ENCODE data around the gene ANKRD63. TPM values are rescaled to one million over a fixed set of nuclear protein-coding genes. Genes with fewer than 3 reads are reported as not detected.

ANKRD63 gene
- total and polyA plus RNA-seq, 12 donors = not detected

DNA sequence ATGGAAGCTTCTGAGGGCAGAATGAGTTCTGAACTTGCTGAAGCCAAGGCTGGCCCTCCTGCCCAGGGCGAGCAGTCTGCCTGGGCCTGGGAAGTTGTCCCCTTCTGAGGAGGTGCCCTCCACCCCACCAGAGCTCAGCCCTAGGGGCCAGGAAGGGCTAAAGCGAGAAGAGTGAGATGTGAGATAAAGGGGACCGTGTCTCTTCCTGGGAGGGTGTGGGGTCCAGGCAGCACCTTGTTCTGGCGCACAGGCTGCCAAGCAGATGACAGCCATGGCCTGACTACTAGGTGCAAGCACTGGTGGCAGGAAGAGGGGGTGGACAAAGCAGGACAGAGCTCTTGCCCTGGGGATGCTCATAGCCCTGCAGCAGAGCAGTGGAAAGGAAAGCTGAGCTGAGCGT lies 40.3 kb downstream of the ANKRD63 start:
- DNase-seq = peak in 1 of 7 donors; percentile 38
- TF ChIP-seq, protein P1, sequence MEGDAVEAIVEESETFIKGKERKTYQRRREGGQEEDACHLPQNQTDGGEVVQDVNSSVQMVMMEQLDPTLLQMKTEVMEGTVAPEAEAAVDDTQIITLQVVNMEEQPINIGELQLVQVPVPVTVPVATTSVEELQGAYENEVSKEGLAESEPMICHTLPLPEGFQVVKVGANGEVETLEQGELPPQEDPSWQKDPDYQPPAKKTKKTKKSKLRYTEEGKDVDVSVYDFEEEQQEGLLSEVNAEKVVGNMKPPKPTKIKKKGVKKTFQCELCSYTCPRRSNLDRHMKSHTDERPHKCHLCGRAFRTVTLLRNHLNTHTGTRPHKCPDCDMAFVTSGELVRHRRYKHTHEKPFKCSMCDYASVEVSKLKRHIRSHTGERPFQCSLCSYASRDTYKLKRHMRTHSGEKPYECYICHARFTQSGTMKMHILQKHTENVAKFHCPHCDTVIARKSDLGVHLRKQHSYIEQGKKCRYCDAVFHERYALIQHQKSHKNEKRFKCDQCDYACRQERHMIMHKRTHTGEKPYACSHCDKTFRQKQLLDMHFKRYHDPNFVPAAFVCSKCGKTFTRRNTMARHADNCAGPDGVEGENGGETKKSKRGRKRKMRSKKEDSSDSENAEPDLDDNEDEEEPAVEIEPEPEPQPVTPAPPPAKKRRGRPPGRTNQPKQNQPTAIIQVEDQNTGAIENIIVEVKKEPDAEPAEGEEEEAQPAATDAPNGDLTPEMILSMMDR (IDR thresholded peaks at IDR 0.05) = no peak
- TF ChIP-seq POLR2A (IDR thresholded peaks at IDR 0.05) = no peak
- no peak overlapping the region for H3K27ac ChIP-seq
- H3K4me1 ChIP-seq (replicated peaks in 1 of 2) = peaks cover 0 to 8% of the 10 kb centered on the region in 2 donors
- 93 to 96% (median 96%) methylated on average over 4 to 5 of the region's 5 CpGs for WGBS, 4 donors
- H3K9me3 ChIP-seq (replicated peaks in 1 of 3) = no peaks in the 10 kb centered on the region
- H3K4me3 ChIP-seq = no peak overlapping the region
- intact Hi-C loops (cut with DNase I) = no loop called here
- no peaks in the 10 kb centered on the region for H3K27me3 ChIP-seq
- no peaks in the 10 kb centered on the region for H3K36me3 ChIP-seq (replicated peaks in 1 of 2)

DNA sequence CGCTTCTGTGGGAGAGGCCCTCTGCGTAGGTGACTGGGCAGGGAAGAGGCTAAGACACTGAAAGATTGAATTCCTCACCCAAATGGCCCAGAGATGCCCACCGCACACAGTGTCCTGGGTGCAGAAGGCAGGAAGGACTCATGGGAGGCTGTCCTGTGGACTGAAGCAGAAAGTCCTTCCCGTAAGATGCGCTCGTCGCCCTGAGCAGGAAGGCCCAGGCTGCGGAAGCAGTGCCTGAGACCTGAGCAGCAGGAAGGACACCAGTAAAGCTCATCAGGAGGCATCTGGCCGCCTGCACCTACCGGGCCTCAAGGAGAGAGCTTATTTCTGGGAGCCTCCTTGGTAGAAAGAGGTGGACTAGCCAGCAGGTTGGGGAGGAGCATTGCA lies 40.7 kb downstream of the ANKRD63 start:
- no peaks in the 10 kb centered on the region for H3K9me3 ChIP-seq (replicated peaks in 1 of 3)
- H3K27me3 ChIP-seq = no peaks in the 10 kb centered on the region
- H3K4me1 ChIP-seq (replicated peaks in 1 of 2) = peaks cover 0 to 8% of the 10 kb centered on the region in 2 donors
- intact Hi-C loops (cut with DNase I) = no loop called here
- DNase-seq = peak in 1 of 7 donors; percentile 29
- WGBS, 4 donors = 94 to 98% (median 96%) methylated on average over 9 to 10 of the region's 10 CpGs
- TF ChIP-seq POLR2A (IDR thresholded peaks at IDR 0.05) = no peak
- TF ChIP-seq, protein P1 (IDR thresholded peaks at IDR 0.05) = no peak
- H3K27ac ChIP-seq = no peak overlapping the region
- no peak overlapping the region for H3K4me3 ChIP-seq
- H3K36me3 ChIP-seq (replicated peaks in 1 of 2) = no peaks in the 10 kb centered on the region

DNA sequence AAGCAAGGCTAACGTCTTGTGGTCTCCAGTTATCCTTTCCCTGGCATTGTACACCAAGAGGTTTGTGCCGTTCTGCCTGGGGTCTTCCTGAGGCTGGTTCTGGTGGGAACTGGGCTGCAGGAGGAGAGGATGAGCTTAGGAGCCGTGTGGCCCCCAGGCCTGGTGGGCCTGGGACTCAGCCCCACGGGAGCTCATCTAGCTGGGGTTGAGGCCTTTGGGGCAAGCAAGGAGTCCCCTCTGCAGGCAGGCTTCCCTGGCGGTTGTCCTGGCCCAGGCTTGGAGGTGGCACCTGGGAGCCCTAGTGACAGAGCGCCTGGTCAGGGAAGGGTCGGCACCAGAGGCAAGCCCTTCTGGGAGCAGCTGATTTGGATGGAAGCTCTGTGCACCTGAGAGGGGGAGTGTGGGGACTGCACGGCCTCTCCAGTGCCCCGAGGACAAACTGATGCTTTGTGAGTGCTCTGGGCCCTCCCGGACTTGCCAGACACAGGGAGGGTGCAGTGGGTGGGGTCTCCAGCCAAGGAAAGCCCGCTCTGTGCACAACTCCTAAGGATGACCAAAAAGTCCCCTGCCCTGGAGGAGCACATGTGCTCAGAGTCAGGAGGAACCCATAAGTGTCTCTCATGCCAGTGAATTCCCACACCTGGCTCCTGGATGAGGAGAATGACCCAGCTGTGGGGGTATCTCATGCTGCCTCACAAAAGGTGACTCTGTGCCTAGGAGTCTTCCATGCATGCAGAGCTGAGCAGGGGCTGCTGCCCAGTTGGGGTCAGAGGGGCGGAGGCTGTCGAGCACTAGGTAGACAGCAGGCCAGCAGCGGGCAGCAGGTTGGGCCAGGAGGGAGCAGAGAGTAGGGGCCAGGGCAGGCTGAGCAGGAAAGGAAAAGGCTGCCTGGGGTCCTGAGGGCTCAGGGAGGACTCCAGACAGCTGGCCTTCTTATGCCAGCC lies 41.3 kb downstream of the ANKRD63 start:
- 89 to 100% (median 89%) methylated on average over 4 to 14 of the region's 14 CpGs for WGBS, 4 donors
- peak in 1 of 7 donors; percentile 25 for DNase-seq

DNA sequence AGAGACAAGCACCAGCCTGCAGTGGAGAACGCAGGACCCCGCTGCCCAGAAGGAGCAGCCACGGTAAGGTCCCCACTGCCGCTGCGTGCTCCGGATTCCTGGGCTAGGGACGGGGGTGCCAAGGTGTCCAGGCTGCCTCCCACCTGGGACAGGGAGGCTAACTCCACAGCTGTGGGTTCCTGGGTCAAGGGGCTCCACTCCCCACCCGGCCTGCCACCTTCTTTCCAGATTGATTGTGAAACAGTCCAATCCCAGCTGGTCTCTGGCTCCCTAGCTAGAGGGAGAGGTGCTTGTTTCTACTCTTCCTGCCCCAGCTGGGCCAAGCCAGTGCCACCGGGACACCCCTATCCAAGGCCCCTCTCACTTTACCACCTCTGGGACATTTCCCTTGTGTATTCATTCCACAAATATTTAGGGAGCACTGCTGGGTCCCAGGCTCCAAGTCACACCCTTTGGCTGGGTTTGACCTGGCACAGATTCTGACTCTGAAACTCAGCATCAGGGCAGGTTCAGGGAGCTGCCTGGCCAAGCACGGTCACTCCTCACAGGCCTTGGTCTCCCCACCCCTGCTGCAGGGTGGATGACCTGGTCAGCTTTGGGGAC lies 42.1 kb downstream of the ANKRD63 start:
- peak in 1 of 7 donors; percentile 42 for DNase-seq
- no peak overlapping the region for H3K27ac ChIP-seq
- TF ChIP-seq, protein P1 (IDR thresholded peaks at IDR 0.05) = no peak
- no peak for TF ChIP-seq POLR2A (IDR thresholded peaks at IDR 0.05)
- intact Hi-C loops (cut with DNase I) = no loop called here
- H3K9me3 ChIP-seq (replicated peaks in 1 of 3) = no peaks in the 10 kb centered on the region
- peaks cover 0 to 8% of the 10 kb centered on the region in 2 donors for H3K4me1 ChIP-seq (replicated peaks in 1 of 2)
- H3K27me3 ChIP-seq = no peaks in the 10 kb centered on the region
- no peak overlapping the region for H3K4me3 ChIP-seq
- WGBS, 4 donors = 93 to 95% (median 94%) methylated on average over 8 to 10 of the region's 10 CpGs
- H3K36me3 ChIP-seq (replicated peaks in 1 of 2) = no peaks in the 10 kb centered on the region

More for the DNA sequence above, 41.3 kb downstream of the ANKRD63 start:
- Histone ChIP-seq H3K36me3 (replicated peaks in 1 of 2) (no peaks in the 10 kb centered on the region), H3K4me3 (no peak overlapping the region), H3K27me3 (no peaks in the 10 kb centered on the region), H3K27ac (no peak overlapping the region), H3K9me3 (replicated peaks in 1 of 3) (no peaks in the 10 kb centered on the region), H3K4me1 (replicated peaks in 1 of 2) (peaks cover 0 to 8% of the 10 kb centered on the region in 2 donors)
- no peak for TF ChIP-seq POLR2A (IDR thresholded peaks at IDR 0.05)
- TF ChIP-seq, protein P1 (IDR thresholded peaks at IDR 0.05) = no peak
- intact Hi-C loops (cut with DNase I) = no loop called here
